RPMI7951 (cell line): ENCODE data around the gene TXNL1. TPM values are rescaled to one million over a fixed set of nuclear protein-coding genes. Genes with fewer than 3 reads are reported as not detected.

Experiments
- DNase-seq: peaks from one replicate; pipeline ENCODE4 v3.0.0-alpha.2; 2012; ENCODE audit warnings: low read depth
- total RNA-seq: library from RNA; depleted of rRNA; stranded (reverse); fragments of >200 nt; shearing (Covaris generic); gene quantifications from 2 replicates; pipeline ENCODE4 v1.2.3, GENCODE V29; 2014; rRNA removed

The TXNL1 gene
- total RNA-seq, 1 experiment from 2014 or later, result 78.3 TPM

- no peak for DNase-seq
These were observed 67.4 kb downstream of the TXNL1 start for GRCh38 chr18:56570978-56571377.

GRCh38 chr18:56569416-56569815, 69.0 kb downstream of the TXNL1 start:
- no peak for DNase-seq

GRCh38 chr18:56568986-56569385, 69.4 kb downstream of the TXNL1 start:
- DNase-seq, result no peak

- DNase-seq, result peak; percentile 24
These were observed 72.6 kb downstream of the TXNL1 start for GRCh38 chr18:56565551-56566345.

GRCh38 chr18:56565046-56565445, 73.3 kb downstream of the TXNL1 start:
- DNase-seq, result no peak

- DNase-seq, result peak; percentile 46
These were observed 74.8 kb downstream of the TXNL1 start for GRCh38 chr18:56563568-56563967.

GRCh38 chr18:56562479-56562878, 75.9 kb downstream of the TXNL1 start:
- no peak for DNase-seq

GRCh38 chr18:56560992-56561391, 77.4 kb downstream of the TXNL1 start:
- DNase-seq, result no peak

- no peak for DNase-seq
These were observed 79.3 kb downstream of the TXNL1 start for GRCh38 chr18:56559044-56559443.

GRCh38 chr18:56556907-56557306, 81.5 kb downstream of the TXNL1 start:
- DNase-seq, result no peak

- DNase-seq, result peak; percentile 11
These were observed 88.3 kb downstream of the TXNL1 start for GRCh38 chr18:56550121-56550520.

Other genes with a start within 250 kb of the TXNL1 start
- gene WDR7, start 12.8 kb upstream of the TXNL1 start, total RNA-seq, result 6.6 and 7.0 TPM in 2 replicates